OCI-LY1 (cell line): Measurements from ENCODE around the gene CIDEA.
"Not testable (repeated sequence)": the region's sequence is repeated elsewhere in the genome, so short reads cannot be mapped to it uniquely, and the experiment has no call there.

Experiments
- CTCF ChIP-seq: fragments of 200-600 bp; sonication (generic), shearing (Covaris generic); IDR thresholded peaks from 2 replicates; pipeline ENCODE4 v1.5.1; 2017; ENCODE audit warnings: mild to moderate bottlenecking, antibody characterized with exemption, low read length, moderate library complexity, mixed read lengths
- EZH2 ChIP-seq: fragments of 200-600 bp; sonication (generic), shearing (Covaris generic); IDR thresholded peaks from 2 replicates; pipeline ENCODE4 v1.8.0; 2017; ENCODE audit warnings: borderline replicate concordance, mixed run types, mild to moderate bottlenecking, antibody characterized with exemption, low read length, moderate library complexity, mixed read lengths

DNA sequence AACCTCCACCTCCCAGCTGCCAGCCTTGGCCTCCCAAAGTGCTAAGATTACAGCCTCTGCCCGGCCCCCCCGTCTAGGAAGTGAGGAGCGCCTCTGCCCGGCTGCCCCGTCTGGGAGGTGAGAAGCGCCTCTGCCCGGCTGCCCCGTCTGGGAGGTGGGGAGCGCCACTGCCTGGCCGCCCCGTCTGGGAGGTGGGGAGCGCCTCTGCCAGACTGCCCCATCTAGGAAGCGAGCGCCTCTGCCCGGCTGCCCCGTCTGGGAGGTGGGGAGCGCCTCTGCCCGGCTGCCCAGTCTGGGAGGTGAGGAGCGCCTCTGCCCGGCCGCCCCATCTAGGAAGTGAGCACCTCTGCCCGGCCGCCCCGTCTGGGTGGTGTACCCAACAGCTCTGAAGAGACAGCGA, 10.9 kb upstream of the CIDEA start:
- not testable (repeated sequence) for TF ChIP-seq CTCF, EZH2
